ENCODE measurements around the gene NOS2. TPM values are rescaled to one million over a fixed set of nuclear protein-coding genes. Genes with fewer than 3 reads are reported as not detected.

Gene NOS2
- total RNA-seq, 1 experiment from 2014 or later, result 0.35 TPM

DNA sequence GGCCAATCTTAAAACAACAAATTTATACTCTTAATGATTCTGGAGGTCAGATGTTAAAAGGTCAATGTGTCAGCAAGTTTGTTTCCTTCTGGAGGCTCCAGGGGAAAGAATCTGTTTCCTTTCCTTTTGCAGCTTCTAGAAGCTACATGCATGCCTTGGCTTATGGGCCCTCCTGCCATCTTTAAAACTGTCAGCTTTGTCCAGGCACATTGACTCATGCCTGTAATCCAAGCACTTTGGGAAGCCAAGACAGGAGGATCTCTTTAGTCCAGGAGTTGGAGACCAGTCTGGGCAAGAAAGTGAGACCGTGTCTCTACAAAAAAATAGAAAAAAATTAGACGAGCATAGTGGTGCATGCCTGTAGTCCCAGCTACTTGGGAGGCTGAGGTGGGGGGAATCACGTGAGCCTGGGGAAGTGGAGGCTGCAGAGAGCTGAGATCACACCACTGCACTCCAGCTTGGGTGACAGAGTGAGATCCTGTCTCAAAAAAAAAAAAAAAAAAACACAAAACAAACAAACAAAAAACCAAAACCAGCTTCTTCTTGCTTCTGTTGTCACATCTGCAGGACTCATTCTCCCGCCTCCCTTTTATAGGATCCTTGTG is 58.3 kb downstream of the NOS2 start:
- H4K20me1 ChIP-seq (ENCODE audit: control insufficient read depth, insufficient read depth, insufficient read length), result no peaks in the 10 kb centered on the region
- no peak overlapping the region for H2AFZ ChIP-seq (ENCODE audit: low read length)
- H3K4me1 Mint-ChIP-seq, result no peaks in the 10 kb centered on the region
- no peaks in the 10 kb centered on the region for H3K23me2 ChIP-seq (ENCODE audit: insufficient read length, low read depth, low read length, poor library complexity, severe bottlenecking)
- H3K4me2 ChIP-seq (ENCODE audit: insufficient read depth, insufficient read length, low read length), result no peak overlapping the region
- peak; percentile 3 for DNase-seq
- no peak overlapping the region for H3K4ac ChIP-seq (ENCODE audit: low read depth, low read length)
- no peaks in the 10 kb centered on the region for H3K27me3 ChIP-seq (ENCODE audit: insufficient read depth, low read length)
- H3K36me3 Mint-ChIP-seq (ENCODE audit: insufficient read depth in 1 of 3, low read depth in 3 of 3), result no peaks in the 10 kb centered on the region; a peak in 2 of 7 replicates
- WGBS (ENCODE audit: extremely low coverage, insufficient read length, low lambda C conversion rate), result no CpG with 5 or more reads among the region's 4 CpGs
- H3K56ac ChIP-seq (ENCODE audit: insufficient read length, low read depth, low read length), result no peak overlapping the region
- no peak overlapping the region for H2BK15ac ChIP-seq (ENCODE audit: low read depth, low read length)
- H2AK5ac ChIP-seq (ENCODE audit: insufficient read length, low read length), result no peak overlapping the region
- H3K9me3 Mint-ChIP-seq, result no peaks in the 10 kb centered on the region
- no peak overlapping the region for H3K14ac ChIP-seq (ENCODE audit: insufficient read depth, low read length)
- H3K27ac Mint-ChIP-seq, result no peak overlapping the region
- H4K8ac ChIP-seq (replicated peaks; ENCODE audit: insufficient read length, low read depth, low read length), result no peak overlapping the region
- H3K27ac ChIP-seq (ENCODE audit: insufficient read length, low read depth, low read length), result no peak overlapping the region
- H3K4me1 ChIP-seq (ENCODE audit: insufficient read depth, low read length), result no peaks in the 10 kb centered on the region
- H3K27me3 Mint-ChIP-seq (ENCODE audit: low read depth), result no peaks in the 10 kb centered on the region; the same call in 1 of the 2 replicates
- H3K4me3 Mint-ChIP-seq, result no peak overlapping the region
- H3T11ph ChIP-seq (ENCODE audit: low read length), result no peak overlapping the region
- no peak overlapping the region for H3K9ac ChIP-seq (ENCODE audit: extremely low read depth, insufficient read length, low read length)
- TF ChIP-seq CTCF (conservative IDR thresholded peaks at IDR 0.05), result no peak
- H2BK5ac ChIP-seq (ENCODE audit: insufficient read length, low read length), result no peak overlapping the region
- H3K18ac ChIP-seq (ENCODE audit: insufficient read length, low read depth, low read length), result no peak overlapping the region
- no peaks in the 10 kb centered on the region for H3K79me2 ChIP-seq (ENCODE audit: insufficient read depth, low read length)
- no peak overlapping the region for H4K91ac ChIP-seq (ENCODE audit: insufficient read length, low read depth, low read length)
- no peaks in the 10 kb centered on the region for H3K9me3 ChIP-seq (ENCODE audit: control insufficient read depth, low read depth, low read length)
- no peak overlapping the region for H3K23ac ChIP-seq (ENCODE audit: insufficient read length, low read depth, low read length)
- H2BK20ac ChIP-seq (ENCODE audit: low read depth, low read length, poor library complexity, severe bottlenecking), result no peak overlapping the region
- H2BK12ac ChIP-seq (ENCODE audit: insufficient read length, low read depth, low read length), result no peak overlapping the region
- no peaks in the 10 kb centered on the region for H3K79me1 ChIP-seq (ENCODE audit: insufficient read depth, low read depth, low read length, poor library complexity, severe bottlenecking)
- no peak overlapping the region for H4K5ac ChIP-seq (ENCODE audit: insufficient read length, low read depth, low read length)
- no peak overlapping the region for H2BK120ac ChIP-seq (ENCODE audit: low read depth, low read length, poor library complexity, severe bottlenecking)

Data from H9 (cell line).